CMK (cell line): Measurements from ENCODE around the gene M1AP.
"Not testable (repeated sequence)": the region's sequence is repeated elsewhere in the genome, so short reads cannot be mapped to it uniquely, and the experiment has no call there.

Experiments
- DNase-seq: peaks from one replicate; pipeline ENCODE4 v3.0.0-alpha.2; 2010; ENCODE audit warnings: low read depth

Gene M1AP

DNA sequence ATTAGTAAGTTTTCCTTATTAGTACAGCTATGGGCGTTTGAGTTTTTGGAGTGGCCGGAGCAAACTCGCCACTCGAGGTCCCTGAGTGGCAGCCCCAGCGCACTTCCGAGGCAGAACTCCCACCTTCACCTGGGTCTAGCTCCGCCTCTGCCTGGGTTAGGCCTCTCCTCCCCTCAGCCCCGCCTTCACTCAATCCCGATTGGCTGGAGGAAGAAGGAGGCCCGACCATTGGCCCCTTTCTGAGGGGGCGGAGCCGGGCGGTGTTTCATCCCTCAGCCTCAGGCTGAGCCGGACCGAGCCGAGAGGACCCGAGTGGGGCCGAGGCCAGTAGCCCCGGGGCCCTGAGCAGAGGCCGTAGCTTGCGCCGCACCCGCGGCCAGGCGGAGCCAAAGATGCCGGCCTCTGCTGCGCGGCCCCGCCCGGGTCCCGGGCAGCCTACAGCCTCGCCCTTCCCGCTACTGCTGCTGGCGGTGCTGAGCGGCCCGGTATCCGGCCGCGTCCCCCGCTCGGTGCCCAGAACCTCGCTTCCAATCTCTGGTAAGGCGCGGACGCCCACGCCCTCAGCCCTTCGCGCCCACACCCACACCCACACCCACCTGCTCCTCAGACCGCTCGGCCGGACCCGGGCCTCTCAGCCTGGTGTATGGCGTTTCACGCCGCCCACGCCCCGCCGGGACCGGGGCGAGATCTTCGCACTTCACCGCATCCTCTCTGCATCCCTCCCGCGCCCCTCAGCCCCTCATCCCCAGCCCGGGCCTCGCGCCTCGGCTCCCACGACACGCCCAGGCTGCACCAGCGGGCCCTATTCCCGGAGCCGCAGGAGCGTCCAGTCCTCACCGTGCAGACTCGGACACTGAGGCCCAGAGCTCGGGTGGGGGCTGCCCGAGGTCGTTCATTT is 6.1 kb upstream of the M1AP start, which contains the start of gene SEMA4F:
Gene SEMA4F, plus strand, starts transcription at position 263 of the 898 bp plus-strand sequence. Its CDS starts 130 bp downstream, at position 393.
- DNase-seq = peak; percentile 80

DNA sequence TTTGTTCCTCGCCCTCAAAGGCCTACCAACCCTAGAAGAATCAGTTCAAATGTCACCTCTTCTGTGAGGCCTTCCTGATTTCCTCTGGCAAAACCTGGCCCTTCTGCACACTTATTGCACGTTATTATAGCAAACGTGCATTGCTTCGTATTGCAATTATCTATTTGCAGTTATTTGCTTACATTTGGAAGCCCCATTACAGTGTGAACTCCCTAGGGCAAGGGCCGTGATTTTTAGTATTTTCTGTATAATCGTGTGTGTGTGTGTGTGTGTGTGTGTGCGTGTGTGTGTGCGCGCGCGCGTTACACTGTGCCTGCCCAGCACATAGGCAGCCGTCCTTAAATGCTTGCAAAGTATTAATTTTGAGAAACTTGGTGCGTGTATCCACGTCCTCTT is 5.5 kb upstream of the M1AP start:
- no peak for DNase-seq

- DNase-seq = no peak
Measured at GRCh38 chr2:74646834-74647482, 1.2 kb downstream of the M1AP start.

DNA sequence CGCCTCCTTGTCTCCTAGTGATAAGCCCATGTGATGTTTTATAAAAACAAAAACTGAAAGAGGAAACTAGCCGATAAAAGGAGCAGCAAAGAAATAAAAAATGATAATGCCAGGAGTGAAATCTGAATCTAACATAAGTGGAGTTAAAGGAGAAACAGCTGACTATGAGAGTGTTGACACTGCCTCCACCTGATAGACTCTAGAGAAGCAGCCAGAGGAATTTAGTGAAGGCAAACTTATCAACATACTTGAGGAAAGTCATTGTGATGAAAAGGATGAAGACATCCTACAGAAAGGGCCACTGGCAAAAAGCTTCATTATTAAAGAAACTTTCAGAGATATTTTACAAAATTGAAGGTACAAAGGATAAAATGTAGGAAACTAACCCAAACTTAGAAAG is 1.9 kb downstream of the M1AP start:
- DNase-seq = no peak

GRCh38 chr2:74645344-74645743 is 2.8 kb downstream of the M1AP start:
- DNase-seq = no peak

- DNase-seq = no peak
Measured at GRCh38 chr2:74639550-74639949, 8.6 kb downstream of the M1AP start.

DNA sequence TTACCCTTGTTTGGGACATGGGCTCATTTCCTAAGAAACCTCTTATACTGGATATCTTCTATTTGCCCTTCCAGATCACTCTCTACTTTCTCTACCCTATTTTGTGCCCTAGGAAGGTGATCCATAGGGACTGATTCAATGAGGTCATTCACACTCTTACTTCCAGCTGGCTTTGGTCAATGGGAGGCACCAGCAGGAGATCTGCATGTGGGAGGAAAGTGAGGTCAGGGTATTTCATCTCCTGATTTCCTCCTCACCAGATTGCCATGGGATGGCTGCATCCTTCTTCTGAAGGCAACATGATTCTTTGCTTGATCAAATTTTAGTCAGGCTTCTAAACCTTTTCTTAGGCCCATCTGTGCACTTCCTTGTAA is 15.2 kb downstream of the M1AP start:
- no peak for DNase-seq

GRCh38 chr2:74632209-74632938 is 15.8 kb downstream of the M1AP start:
- no peak for DNase-seq

DNA sequence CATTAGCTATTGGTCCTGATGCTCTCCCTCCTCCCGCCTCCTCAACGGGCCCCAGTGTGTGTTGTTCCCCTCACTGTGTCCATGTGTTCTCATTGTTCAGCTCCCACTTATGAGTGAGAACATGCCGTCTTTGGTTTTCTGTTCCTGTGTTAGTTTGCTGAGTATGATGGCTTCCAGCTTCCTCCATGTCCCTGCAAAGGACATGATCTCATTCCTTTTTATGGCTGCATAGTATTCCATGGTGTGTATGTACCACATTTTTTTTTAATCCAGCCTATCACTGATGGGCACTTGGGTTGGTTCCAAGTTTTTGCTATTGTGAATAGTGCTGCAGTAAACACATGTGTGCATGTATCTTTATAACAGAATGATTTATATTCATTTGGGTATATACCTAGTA is 17.7 kb downstream of the M1AP start:
- not testable (repeated sequence) for DNase-seq

- DNase-seq = no peak
Measured at GRCh38 chr2:74628538-74629105, 19.5 kb downstream of the M1AP start.

DNA sequence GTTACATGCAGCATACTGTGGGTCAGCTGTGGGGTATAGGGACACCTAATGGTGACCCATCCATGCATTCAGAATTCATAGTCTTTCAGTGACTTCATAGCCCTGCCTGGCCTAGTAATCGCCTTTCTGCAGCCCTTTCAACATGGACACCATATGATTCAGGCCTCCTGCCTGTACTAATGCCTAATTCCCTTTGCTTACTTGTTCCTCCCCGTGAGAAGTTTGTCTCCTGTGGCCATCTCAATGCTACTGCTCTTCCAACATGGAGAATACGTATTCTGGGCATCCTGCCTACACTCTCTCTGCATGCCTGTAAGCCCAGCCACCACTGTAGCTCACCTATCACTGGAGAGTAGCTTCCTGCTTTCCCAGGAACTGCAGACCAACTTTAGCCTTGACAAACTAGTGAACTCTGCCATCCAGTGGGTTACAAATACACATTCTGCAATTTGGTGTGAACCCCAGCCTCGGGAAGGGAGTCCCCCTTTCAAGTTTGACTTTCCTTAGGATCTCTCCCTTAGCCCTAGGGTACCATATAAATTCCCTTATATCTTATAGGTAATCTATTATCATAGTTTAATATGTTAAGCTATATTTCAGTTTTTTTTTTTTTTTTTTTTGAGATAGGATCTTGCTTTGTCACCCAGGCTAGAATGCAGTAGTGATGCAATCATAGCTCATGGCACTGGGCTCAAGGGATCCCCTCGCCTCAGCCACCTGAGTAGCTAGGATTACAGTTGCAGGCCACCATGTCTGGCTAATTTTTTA is 22.3 kb downstream of the M1AP start:
- DNase-seq = no peak

DNA sequence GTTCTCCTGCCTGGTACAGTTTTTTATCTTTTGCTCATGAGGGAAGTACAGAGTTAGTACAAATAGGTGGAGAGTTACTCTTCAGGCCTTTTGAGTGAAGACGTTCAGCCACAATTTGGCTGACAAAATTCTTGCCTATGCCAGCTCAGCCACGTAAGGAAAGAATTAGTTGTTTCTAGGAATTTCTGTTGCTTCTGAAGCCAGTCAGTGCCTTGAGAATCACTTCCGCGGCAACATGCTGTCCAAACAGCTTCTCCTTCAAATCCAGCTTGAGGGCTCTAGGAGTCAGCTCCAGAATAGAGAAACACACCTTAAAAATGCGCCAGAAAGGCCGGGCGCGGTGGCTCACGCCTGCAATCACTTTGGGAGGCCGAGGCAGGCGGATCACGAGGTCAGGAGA is 27.5 kb downstream of the M1AP start:
- no peak for DNase-seq

DNA sequence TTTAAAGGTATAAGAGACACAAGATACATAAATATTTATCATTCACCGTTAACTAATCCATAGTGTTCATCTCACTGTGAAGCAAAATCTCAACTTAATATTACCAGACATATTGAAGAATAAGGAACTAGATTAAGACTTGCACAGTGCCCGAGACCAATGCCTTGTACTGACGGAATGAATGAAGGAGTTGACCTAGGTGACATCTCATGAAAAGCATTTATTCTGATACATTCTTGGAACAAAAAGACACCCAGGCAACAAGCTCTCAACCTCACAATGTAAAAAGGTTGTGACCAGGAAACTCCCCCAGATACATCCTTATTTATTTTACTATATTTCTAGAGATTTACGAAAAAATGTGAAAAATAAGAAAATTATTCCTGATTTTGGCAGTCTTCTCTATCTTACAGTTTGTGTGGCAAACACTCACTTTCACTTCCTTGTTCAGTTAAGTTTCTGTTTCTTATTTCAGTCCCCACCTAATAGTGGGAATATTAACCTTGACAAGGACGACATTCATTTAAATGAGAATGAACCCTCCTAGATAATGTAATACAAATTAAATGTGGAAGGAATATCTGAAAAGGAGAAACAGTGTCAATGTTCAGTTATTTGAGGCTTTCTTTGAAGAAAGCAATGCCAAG is 28.4 kb downstream of the M1AP start:
- no peak for DNase-seq

- no peak for DNase-seq
Measured at GRCh38 chr2:74618410-74619083, 29.6 kb downstream of the M1AP start.

- no peak for DNase-seq
Measured at GRCh38 chr2:74617122-74617521, 31.0 kb downstream of the M1AP start.

GRCh38 chr2:74606927-74607326 is 41.2 kb downstream of the M1AP start:
- no peak for DNase-seq

GRCh38 chr2:74603282-74604000 is 44.7 kb downstream of the M1AP start:
- DNase-seq = no peak

- no peak for DNase-seq
Measured at GRCh38 chr2:74602586-74603281, 45.4 kb downstream of the M1AP start.

DNA sequence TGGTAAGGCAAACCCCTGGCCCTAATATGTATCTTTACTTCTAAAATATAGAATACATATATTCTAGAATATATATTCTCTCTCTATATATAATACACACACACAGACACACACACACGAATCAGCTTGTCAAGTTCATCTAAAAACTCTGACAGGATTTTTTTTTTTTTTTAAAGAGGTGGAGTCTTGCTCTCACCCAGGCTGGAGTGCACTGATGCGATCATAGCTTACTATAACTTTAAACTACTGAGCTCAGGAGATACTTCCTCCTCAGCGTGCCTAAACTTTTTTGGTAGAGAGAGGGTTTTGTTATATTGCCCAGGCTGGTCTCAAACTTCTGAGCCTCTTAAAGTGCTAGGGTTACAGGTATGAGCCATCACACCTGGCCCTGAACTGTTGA is 48.5 kb downstream of the M1AP start:
- no peak for DNase-seq
